GM18873 (cell line): ENCODE data around the gene FOXF1.

Source experiments
- ATAC-seq: cut with Tn5 transposase; IDR thresholded peaks from one replicate; pipeline ENCODE4 v1.9.1; 2021; ENCODE audit warnings: mild to moderate bottlenecking, moderate library complexity, moderate number of reproducible peaks; ENCODE audit not compliant: unreplicated experiment, low FRiP score

The FOXF1 gene

DNA sequence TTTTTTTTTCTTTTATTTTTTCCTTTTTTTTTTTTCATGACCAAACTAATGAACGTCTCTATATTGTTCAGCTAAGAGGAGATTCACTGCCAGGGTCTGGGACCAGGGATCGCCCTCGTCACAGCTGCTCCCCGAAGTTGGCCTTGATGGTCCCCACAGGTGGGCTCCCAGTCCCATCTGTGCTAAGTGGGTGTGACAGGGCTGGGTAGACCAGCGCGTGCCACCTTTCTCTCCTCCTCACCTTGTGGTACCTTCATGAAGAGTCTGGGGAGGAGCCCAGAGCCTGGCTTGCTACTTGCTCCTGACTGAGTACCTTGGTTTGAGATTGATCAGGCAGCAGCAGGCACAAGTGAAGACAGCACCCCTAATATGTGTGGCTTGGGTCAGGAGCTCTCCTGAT is 6.5 kb upstream of the FOXF1 start:
- no peak for ATAC-seq

DNA sequence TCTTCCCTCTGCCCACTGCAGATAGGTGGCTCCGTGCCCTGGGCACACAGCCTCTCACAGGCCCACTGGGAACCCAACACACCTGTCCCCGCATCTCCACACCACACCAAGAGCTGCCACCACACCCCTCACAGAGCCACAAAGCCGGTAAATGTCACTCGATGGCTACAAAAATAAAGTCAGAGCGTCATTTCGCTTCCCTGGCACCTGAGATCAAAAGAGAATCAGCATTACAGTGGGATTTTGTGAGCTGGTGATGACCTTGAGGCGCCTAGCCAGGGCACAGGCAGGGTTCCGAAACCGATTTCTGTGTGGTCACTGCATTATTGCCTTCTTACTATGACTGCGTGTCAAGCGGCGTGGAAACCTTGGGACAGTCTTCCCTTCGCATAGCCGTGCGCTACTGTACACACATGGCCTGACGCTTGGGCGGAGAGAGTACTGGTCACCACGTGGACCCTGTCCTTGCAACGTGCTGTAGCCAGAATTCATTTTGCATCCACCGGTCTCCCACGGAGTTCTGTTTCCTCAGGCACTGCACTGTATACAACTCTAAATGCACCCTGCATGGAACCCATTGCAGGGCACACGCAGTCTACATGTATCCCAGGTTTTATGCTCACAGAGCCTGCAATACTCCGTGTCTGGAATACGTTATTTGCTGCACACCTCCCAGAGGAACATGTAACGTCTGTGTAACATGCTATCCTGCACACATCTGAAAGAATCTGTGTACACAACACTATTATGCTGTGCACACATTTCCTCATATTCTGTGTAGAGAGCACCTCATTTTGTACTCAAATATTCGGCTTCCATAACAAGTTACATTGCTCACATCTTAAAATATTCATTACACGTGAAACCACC is 5.8 kb upstream of the FOXF1 start:
- ATAC-seq: no peak

DNA sequence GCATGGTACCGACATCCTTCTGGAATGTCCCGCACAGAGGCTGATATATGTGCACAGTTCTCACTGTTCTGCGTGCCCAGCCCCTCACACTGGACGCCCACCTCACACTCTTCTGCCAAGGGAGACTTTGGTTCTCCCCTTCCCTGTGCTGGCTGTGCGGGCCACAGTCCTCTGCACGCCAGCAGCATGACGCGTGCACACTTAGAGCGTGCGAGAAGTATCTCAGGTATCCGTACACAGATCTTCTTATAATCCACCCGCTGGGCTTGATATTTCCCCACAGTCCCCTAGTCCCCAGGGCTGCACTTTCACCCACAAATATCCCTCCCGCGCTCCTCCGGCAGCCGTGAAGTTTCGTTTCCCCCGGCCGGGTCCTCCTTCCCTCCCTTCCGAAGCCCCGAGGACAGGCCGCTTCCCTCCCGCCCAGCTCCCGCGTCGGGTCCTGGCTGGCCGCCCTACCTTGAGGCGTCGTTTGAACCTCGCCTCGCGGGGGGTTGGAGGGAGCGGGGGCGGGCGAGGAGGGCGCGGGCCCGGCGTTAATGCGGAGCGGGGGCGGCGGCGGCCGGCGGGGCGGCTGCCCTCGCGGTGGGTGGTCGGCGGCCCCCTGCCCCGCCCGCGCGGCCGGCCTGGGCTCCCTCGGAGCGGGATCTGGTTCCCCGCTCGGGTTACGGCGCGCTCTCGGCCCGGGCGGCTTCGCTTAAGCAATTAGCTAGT is 5.0 kb upstream of the FOXF1 start:
- no peak for ATAC-seq

DNA sequence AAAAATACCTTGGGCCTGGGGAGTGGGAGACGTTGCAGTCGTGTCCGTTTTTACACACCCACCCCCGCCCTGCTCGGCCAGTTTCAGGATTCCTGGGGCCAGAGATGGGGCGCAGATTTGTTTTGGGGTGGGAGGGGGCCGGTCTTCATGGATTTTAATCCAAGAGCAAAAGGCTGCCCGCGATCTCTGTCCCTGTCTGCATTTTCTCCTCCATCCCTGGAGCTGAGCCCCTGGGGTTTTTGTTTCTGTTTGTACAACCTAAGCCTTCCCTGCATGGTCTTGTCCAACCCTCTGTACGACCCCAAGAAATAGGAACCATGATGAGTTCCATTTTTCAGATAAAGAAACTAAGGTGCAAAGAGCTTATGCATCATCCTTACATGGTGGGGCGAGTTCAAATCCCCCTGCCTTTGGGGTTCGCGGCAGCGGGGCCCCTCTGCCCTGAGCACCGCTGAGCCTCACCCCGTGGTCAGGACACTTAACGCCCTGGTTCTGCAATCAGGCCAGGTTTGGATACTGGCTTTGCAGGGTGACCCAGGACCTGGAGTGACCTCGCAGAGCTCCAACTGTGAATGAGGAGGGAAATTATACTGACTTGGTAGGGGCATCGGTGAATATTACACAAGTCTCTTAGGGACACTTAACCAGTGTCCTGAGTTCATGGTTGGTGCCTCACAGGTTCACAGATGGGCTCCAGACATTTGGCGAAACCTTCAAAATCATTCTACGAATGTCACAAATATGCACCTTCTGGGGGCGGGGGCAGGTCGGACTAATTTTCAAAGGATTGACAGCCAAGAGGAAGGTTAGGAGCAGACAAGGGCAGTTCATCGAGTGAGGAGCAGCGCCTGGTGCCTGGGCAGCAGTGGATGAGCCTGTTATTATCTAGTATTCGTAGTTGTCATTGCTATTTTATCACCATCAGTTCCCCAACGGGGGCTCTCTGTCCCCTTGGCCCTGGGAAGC is 4.1 kb upstream of the FOXF1 start:
- ATAC-seq: no peak

DNA sequence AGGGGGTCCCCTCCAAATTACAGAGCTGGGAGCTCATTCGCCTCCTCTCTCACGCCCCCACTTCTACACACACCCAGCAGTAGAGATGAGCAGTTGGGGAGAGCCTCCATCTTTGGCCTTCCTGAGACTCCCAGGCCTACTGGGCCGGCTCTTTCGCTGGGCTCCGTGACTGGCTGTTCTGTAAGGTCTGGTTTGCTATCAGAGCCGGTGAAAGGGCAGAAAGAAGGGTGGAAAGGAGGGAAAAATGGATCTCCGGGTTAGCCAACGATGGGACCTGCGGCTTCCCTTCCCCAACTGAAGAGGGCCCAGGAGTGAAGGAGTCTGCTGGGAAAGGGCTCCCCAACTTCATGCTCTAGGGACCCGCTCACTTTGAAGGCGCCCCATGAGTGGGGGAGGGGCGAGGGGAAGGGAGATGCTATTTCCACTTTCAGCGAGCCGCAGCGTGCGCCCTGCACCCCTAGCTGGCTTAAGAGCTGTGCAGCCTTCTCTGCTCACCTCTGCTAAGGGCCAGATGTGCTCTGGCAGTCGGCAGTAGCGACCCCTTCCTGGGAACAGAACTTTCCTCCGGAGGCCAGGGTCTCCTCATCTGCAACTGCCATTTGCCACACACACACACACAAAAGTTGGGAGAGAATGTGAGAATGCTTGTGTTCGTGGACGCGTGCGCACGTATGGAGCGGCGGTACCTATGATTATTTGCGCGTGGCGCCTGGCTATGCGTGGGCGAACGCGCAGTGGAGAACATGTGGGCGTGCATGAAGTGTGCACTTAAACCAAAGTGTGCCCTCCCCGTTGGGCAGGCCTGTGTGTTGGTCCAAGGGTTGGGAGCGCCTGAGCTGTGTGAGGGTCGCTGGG is 2.9 kb upstream of the FOXF1 start:
- ATAC-seq: no peak

DNA sequence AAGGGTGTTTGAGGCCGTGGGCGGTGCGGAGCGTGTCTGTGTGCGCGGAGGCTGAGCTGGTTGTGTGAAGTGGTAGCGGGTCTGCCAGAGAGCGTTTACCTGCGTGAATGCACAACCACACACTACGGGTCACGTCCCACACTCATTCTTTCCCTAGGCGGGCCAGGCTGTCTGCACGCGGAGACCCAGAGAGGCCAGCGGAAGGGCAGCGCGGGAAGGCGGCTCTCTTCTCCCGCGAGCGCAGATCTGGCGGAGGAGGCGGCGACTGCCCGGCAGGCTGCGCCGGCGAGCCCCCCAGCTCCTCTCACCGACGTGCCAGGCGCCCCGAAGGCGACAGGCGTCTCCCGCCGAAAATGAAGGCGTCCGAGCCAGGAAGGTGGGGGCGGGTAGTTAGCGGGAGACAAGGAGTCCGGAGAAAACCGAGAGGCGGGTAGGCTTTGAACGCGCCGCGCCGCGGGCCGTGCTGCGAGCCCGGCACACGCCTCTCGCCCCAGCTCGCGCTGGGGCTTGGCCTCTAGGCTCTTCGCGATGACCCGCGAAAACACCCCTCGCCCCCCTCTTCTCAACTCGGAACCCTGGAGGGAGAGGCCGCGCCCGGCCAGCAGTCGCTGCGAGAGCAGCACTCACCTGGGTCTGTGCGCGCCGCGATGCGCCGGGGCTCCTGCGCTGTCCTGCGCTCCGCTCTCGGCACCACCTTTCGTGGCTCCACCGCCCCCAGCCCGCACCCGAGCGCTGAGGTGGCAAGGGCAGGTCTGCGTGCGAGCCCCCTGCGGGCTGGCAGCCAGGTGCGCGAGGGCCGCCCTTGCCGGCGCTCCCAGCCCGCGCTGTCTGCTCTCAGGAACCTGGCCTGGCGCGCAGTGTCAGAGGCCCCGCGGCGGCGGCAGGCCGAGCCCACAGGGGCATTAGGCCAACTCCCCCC is 2.0 kb upstream of the FOXF1 start:
- ATAC-seq: no peak

DNA sequence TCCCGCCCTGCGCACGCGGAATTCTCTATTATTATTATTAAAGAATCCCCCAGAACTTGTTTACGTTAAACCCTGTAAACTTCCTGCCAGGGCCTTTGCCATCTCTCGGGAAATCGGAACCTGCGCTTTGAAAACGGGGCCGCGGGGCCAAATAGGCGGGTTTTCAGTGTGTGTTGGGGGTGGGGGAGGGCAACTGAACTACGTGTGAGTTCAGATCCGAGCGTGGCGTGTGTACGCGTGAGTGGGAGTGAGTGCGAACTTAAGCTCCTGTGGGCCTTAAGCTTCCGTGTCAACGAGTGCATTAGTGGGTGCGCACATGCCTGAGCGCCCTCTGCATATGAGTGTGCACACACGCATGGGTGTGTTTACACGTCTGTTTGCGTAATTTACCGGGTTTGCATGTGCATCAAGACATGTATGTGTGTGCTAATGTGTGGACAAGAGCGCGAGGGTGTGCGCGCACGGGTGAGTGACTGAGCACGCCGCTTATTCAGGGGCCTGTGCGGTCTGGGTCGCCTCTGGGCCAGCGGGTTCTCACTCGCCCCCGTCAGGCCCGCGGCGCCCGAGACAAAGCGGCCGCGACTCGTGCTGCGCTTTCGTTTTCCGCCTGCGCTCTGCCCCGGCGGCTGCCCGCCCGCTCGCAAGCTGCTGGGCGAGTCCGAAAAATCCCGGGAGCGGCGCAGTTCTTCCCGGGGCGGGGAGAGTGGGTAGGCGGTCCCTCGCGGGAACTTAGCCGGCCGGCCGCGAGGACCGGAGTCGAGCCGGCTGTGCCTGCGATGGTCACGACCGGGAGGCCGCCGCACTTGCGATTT is 1.2 kb upstream of the FOXF1 start:
- no peak for ATAC-seq

DNA sequence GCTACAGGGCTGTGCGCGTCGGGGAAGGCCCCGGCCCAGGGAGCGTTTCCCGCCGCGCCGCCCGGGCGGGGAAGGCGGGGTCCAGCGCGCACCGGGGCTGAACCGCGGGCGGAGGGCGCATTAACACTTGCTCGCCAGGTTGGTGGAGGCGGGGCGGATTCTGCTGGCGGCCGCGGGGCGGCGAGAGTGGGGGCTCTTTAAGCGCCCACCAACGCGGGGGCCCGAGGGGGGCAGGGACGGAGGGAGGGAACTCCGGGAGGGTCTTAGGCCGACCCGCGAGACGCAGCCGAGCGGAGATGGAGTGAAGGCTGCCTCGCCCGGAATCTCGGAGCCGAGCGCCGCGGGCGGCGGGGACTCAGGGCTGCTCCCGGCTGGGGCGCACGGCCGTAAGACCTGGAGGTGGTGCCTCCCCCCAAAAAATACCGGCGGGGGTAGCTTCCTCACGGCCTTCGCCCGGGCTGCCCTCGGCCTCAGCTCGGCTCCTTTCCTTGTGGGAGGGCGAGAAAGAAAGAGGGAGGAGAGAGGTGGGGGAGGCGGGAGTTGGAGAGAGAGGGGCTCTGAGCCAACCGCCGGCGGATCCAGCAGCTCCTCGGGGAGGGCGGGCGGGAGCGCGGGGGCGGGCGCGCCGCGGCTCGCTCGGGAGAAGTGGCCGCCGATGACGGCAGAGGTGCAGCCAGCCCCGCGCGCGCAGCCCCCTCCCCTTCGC is 415 bp upstream of the FOXF1 start:
- ATAC-seq: no peak

DNA sequence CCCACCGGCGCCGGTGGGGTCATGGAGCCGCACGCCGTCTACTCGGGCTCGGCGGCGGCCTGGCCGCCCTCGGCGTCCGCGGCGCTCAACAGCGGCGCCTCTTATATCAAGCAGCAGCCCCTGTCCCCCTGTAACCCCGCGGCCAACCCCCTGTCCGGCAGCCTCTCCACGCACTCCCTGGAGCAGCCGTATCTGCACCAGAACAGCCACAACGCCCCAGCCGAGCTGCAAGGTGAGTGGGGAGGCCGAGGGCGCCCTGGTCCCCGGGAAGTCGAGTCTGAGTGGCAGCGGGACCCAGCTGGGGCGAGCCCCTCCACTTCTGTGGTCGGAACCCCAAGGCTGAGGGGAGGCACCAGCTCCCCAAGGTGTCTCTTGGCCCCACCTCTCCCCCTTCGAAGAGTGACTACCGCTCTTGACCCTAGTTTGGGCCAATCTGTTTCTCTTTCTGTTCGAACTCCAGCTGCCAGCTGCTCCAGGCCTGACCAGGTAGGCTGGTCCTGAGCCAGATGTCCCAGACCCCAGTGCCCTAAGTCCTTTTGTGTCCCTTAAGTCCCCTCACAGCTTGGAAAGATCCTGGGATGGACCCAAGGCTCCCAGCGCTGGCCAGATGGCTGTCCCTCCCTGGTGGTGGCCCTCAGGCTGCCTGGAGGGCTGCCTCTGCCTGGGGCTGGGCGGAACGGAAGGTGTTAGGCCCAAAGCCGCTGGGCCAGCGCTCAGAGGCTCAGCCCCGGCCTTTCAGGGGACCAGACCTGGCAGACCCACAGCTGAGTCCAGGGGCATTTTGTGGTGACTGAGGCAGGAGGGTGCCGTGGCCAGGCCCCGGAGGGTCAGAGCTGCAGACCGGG is 1.2 kb downstream of the FOXF1 start:
- no peak for ATAC-seq

DNA sequence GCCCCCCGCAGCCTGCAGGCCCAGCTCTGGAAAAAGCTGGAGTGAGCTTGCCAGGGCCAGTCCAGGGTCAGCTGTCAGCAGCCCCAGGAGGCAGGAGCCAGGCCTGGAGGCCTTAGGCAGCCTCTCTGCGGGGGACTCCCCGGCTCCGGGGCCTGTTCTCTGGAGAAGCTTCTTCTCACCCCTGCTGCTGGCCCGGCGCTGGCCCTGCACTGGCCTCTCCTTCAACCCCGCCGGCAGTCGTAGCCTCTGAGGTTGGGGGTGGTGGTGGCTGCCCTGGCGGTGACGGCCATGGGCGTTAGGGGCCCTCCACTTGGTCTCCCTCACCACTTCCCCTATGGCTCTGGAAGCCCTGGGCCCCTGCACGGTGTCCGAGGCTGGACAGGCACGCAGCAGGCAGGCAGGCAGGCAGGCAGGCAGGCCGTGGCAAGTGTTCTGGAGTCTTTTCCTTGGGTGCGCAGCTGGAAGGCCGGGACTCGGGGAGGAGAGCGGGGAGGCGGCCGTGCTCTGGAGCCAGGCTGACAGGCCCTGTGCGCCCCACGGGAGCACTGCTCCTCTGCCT is 2.1 kb downstream of the FOXF1 start:
- no peak for ATAC-seq

DNA sequence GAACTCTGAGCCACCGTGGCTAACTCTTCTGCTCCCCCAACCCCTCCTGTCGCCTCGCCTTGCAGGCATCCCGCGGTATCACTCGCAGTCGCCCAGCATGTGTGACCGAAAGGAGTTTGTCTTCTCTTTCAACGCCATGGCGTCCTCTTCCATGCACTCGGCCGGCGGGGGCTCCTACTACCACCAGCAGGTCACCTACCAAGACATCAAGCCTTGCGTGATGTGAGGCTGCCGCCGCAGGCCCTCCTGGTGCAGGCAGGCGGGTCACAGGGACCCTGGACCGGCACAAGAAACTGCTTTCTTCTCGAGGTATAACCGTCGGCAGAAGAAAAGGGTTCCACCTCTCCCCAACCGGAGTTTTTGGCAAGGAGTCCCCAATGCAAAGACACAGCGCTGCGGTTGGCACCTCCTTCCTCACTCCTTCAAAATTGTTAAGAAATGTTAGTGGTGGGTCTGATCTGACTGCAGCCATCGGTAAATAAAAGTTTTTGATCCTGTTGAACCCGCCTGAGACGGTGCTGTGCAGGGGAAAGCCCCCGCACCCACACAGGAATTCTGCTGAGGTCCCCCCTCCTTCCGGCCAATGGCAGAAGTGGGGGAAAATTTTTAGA is 2.6 kb downstream of the FOXF1 start:
- no peak for ATAC-seq

DNA sequence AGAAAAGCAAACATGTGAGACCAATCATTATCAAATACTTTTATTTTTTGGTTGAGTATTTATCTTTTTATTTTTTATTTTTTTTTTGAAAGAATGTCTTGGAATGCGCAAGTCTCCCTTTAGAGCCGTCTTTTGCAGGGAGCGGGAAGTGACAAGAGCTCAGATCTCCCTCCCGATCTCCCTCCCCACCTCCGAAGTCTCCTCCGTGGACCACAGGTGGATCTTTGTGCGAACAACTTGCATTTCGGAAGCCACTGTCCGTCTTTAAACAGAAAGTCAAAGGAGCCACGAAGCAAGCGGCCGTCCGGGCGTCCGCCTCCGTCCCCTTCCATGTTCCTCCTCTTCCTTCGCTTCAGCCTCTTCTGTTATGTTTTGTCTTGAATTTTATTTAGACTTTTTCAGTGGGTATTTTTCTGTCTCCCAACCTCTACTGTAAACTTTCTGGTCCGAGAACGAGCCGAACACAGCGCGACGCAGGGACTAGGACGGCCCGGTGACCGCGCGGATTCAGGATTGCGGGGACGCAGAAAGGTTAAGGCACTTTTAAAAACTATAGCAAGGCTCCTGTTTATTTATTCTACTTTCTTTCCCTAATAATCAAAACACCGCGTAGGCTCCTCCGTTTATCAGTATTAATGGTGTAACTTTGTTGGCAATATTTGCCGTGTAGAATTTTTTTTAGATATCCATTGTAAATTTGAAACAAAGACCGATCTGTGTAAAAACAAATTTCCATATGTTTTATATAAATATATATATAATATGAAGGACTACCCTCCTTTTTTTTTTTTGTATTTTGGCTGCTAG is 3.3 kb downstream of the FOXF1 start:
- ATAC-seq: no peak

DNA sequence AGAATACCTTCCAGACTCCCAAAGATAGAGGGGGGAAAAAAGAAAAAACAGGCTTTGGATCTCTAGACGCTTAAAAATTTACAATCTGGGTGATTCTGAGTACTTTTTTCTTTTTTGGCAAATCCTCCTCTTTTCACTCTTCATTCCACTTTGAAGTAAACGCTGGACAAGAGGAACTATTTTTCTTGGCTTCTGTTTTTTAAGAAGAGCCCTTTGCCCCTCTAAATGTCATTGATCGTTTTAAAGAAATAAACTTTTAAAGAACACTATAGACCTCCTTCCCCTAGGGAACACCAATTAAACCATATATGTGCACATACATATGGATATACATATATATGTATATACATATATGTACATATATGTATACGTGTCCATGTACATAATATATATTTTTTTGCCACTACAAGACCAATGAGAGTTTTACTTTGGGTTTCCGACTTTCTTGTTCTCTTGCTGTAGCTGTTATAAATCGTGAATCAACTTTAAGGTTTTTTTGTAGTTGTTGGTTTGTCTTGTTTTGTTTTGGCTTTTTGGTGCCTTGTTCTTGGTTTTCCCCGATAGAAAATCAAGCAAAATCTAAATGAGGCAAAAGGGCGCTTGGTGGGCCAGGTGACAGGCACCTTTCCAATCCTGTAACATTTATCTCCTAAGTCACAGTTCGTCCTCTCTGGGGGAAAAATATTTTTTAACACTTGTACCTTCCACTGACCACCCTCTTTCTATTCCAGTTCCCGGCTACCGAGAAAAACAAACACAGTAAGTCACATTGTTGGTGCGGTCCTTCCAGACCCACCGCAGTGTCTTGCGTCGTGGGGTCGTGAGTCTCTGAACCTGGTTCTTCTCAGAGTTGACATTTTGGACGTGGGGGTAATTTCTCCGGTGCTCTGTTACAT is 4.4 kb downstream of the FOXF1 start:
- no peak for ATAC-seq

DNA sequence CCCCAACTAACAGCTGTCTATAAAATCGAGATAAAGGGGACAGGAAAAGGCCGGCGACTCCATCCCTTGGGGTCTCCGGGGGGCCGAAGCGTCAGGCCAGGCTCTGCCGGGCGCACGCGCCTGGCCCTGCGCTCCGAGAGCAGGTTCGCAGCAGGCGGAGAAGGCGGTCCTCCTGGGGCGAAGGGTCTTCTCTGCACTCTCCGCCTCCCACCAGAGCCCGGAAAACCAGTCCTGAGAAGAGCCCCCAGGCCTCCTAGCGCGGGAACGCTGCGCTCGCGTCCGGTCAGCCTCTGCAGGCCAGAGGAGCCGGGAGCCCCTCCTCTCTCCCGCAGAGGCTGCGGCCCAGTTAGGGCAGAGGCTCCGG is 5.1 kb downstream of the FOXF1 start:
- ATAC-seq: no peak
